ENCODE results near the gene AATK. TPM values are rescaled to one million over a fixed set of nuclear protein-coding genes. Genes with fewer than 3 reads are reported as not detected.

AATK gene
- total and polyA plus RNA-seq, 3 experiments from 2014 or later = 0.29 to 0.55 TPM; not detected in 1

GRCh38 chr17:81136366-81136765 is 29.7 kb downstream of the AATK start:
- Mint-ChIP-seq H3K36me3 (no peaks in the 10 kb centered on the region), H3K4me1 (no peaks in the 10 kb centered on the region), H3K27ac (no peak overlapping the region), H3K27me3 (peaks cover 0 to 3% of the 10 kb centered on the region in 2 donors), H3K4me3 (no peak overlapping the region), H3K9me3 (no peaks in the 10 kb centered on the region)
- H3K36me3 ChIP-seq (ENCODE audit: insufficient read depth, low read length) = no peaks in the 10 kb centered on the region
- no peak for DNase-seq
- H3K9me3 ChIP-seq (ENCODE audit: low read length) = no peaks in the 10 kb centered on the region
- H3K4me3 ChIP-seq (ENCODE audit: low read length) = no peak overlapping the region
- no peaks in the 10 kb centered on the region for H3K27me3 ChIP-seq (ENCODE audit: insufficient read depth, low read length, poor library complexity, severe bottlenecking)
- ChIA-PET CTCF (no interaction called here), POLR2A (no interaction called here)
- H3K4me1 ChIP-seq (ENCODE audit: insufficient read depth, low read length) = no peaks in the 10 kb centered on the region
- H3K27ac ChIP-seq (ENCODE audit: low read depth, low read length) = no peak overlapping the region

GRCh38 chr17:81135505-81136278 is 30.3 kb downstream of the AATK start:
- no peak overlapping the region for H3K27ac ChIP-seq (ENCODE audit: low read depth, low read length)
- no peak for DNase-seq
- no peaks in the 10 kb centered on the region for H3K9me3 ChIP-seq (ENCODE audit: low read length)
- H3K4me1 ChIP-seq (ENCODE audit: insufficient read depth, low read length) = no peaks in the 10 kb centered on the region
- H3K27ac Mint-ChIP-seq = no peak overlapping the region
- no peak overlapping the region for H3K4me3 Mint-ChIP-seq
- no peaks in the 10 kb centered on the region for H3K36me3 ChIP-seq (ENCODE audit: insufficient read depth, low read length)
- H3K4me1 Mint-ChIP-seq = no peaks in the 10 kb centered on the region
- no peak overlapping the region for H3K4me3 ChIP-seq (ENCODE audit: low read length)
- ChIA-PET POLR2A (no interaction called here), CTCF (interaction anchor here (1.5 kb wide), 1 partner anchor 34 kb away, joined by 5 read pairs; no protein-coding TSS in a partner anchor)
- no peaks in the 10 kb centered on the region for H3K36me3 Mint-ChIP-seq
- H3K27me3 ChIP-seq (ENCODE audit: insufficient read depth, low read length, poor library complexity, severe bottlenecking) = no peaks in the 10 kb centered on the region
- H3K27me3 Mint-ChIP-seq = peaks cover 0 to 3% of the 10 kb centered on the region in 2 donors
- no peaks in the 10 kb centered on the region for H3K9me3 Mint-ChIP-seq

GRCh38 chr17:81134064-81134781 is 31.8 kb downstream of the AATK start:
- no peak for DNase-seq
- H3K27me3 ChIP-seq (ENCODE audit: insufficient read depth, low read length, poor library complexity, severe bottlenecking) = no peaks in the 10 kb centered on the region
- no peaks in the 10 kb centered on the region for H3K36me3 Mint-ChIP-seq
- H3K4me3 ChIP-seq (ENCODE audit: low read length) = no peak overlapping the region
- no peaks in the 10 kb centered on the region for H3K9me3 Mint-ChIP-seq
- H3K4me3 Mint-ChIP-seq = no peak overlapping the region
- H3K4me1 Mint-ChIP-seq = no peaks in the 10 kb centered on the region
- ChIA-PET CTCF (interaction anchor here (1.5 kb wide), 1 partner anchor 32 kb away, joined by 5 read pairs; no protein-coding TSS in a partner anchor), POLR2A (no interaction called here)
- no peaks in the 10 kb centered on the region for H3K4me1 ChIP-seq (ENCODE audit: insufficient read depth, low read length)
- H3K27me3 Mint-ChIP-seq = peaks cover 0 to 1% of the 10 kb centered on the region in 2 donors
- H3K9me3 ChIP-seq (ENCODE audit: low read length) = no peaks in the 10 kb centered on the region
- no peaks in the 10 kb centered on the region for H3K36me3 ChIP-seq (ENCODE audit: insufficient read depth, low read length)
- no peak overlapping the region for H3K27ac Mint-ChIP-seq
- no peak overlapping the region for H3K27ac ChIP-seq (ENCODE audit: low read depth, low read length)

- Histone ChIP-seq H3K4me3 (ENCODE audit: low read length) (no peak overlapping the region), H3K36me3 (ENCODE audit: insufficient read depth, low read length) (no peaks in the 10 kb centered on the region), H3K4me1 (ENCODE audit: insufficient read depth, low read length) (no peaks in the 10 kb centered on the region), H3K9me3 (ENCODE audit: low read length) (no peaks in the 10 kb centered on the region), H3K27ac (ENCODE audit: low read depth, low read length) (no peak overlapping the region), H3K27me3 (ENCODE audit: insufficient read depth, low read length, poor library complexity, severe bottlenecking) (no peaks in the 10 kb centered on the region)
- no peak for DNase-seq
- Mint-ChIP-seq H3K36me3 (no peaks in the 10 kb centered on the region), H3K4me1 (no peaks in the 10 kb centered on the region), H3K4me3 (no peak overlapping the region), H3K27me3 (peaks cover 0 to 1% of the 10 kb centered on the region in 2 donors), H3K9me3 (no peaks in the 10 kb centered on the region), H3K27ac (no peak overlapping the region)
- POLR2A ChIA-PET = no interaction called here
- CTCF ChIA-PET = no interaction called here
Observed at GRCh38 chr17:81132770-81133723, 33.0 kb downstream of the AATK start.

- H3K27me3 ChIP-seq (ENCODE audit: insufficient read depth, low read length, poor library complexity, severe bottlenecking) = no peaks in the 10 kb centered on the region
- Mint-ChIP-seq H3K27ac (no peak overlapping the region), H3K9me3 (no peaks in the 10 kb centered on the region), H3K36me3 (no peaks in the 10 kb centered on the region), H3K27me3 (peaks cover 0 to 1% of the 10 kb centered on the region in 2 donors), H3K4me1 (no peaks in the 10 kb centered on the region), H3K4me3 (no peak overlapping the region)
- H3K27ac ChIP-seq (ENCODE audit: low read depth, low read length) = no peak overlapping the region
- CTCF ChIA-PET = no interaction called here
- POLR2A ChIA-PET = no interaction called here
- H3K9me3 ChIP-seq (ENCODE audit: low read length) = no peaks in the 10 kb centered on the region
- no peak overlapping the region for H3K4me3 ChIP-seq (ENCODE audit: low read length)
- no peaks in the 10 kb centered on the region for H3K4me1 ChIP-seq (ENCODE audit: insufficient read depth, low read length)
- no peak for DNase-seq
- H3K36me3 ChIP-seq (ENCODE audit: insufficient read depth, low read length) = no peaks in the 10 kb centered on the region
Observed at GRCh38 chr17:81132197-81132540, 33.9 kb downstream of the AATK start.

- Mint-ChIP-seq H3K27me3 (peaks cover 0 to 1% of the 10 kb centered on the region in 2 donors), H3K4me3 (no peak overlapping the region), H3K9me3 (no peaks in the 10 kb centered on the region), H3K36me3 (no peaks in the 10 kb centered on the region), H3K4me1 (no peaks in the 10 kb centered on the region), H3K27ac (no peak overlapping the region)
- H3K36me3 ChIP-seq (ENCODE audit: insufficient read depth, low read length) = no peaks in the 10 kb centered on the region
- no peak overlapping the region for H3K4me3 ChIP-seq (ENCODE audit: low read length)
- H3K4me1 ChIP-seq (ENCODE audit: insufficient read depth, low read length) = no peaks in the 10 kb centered on the region
- H3K27me3 ChIP-seq (ENCODE audit: insufficient read depth, low read length, poor library complexity, severe bottlenecking) = no peaks in the 10 kb centered on the region
- ChIA-PET CTCF (no interaction called here), POLR2A (no interaction called here)
- no peaks in the 10 kb centered on the region for H3K9me3 ChIP-seq (ENCODE audit: low read length)
- no peak for DNase-seq
- H3K27ac ChIP-seq (ENCODE audit: low read depth, low read length) = no peak overlapping the region
Observed at GRCh38 chr17:81131486-81132196, 34.4 kb downstream of the AATK start.

GRCh38 chr17:81130385-81131361 is 35.3 kb downstream of the AATK start:
- Histone ChIP-seq H3K36me3 (ENCODE audit: insufficient read depth, low read length) (no peaks in the 10 kb centered on the region), H3K27me3 (ENCODE audit: insufficient read depth, low read length, poor library complexity, severe bottlenecking) (no peaks in the 10 kb centered on the region), H3K4me3 (ENCODE audit: low read length) (no peak overlapping the region), H3K9me3 (ENCODE audit: low read length) (no peaks in the 10 kb centered on the region), H3K27ac (ENCODE audit: low read depth, low read length) (no peak overlapping the region), H3K4me1 (ENCODE audit: insufficient read depth, low read length) (no peaks in the 10 kb centered on the region)
- no peak overlapping the region for H3K27ac Mint-ChIP-seq
- no peaks in the 10 kb centered on the region for H3K9me3 Mint-ChIP-seq
- H3K36me3 Mint-ChIP-seq = no peaks in the 10 kb centered on the region
- CTCF ChIA-PET = no interaction called here
- peaks cover 0 to 1% of the 10 kb centered on the region in 2 donors for H3K27me3 Mint-ChIP-seq
- H3K4me1 Mint-ChIP-seq = no peaks in the 10 kb centered on the region
- POLR2A ChIA-PET = no interaction called here
- no peak for DNase-seq
- H3K4me3 Mint-ChIP-seq = no peak overlapping the region

All from CD8-positive, alpha-beta memory T cell (primary cell).